IPS DF 4.7 (cell line): ENCODE results near the gene ZBTB17.
"Not testable (repeated sequence)": the region's sequence is repeated elsewhere in the genome, so short reads cannot be mapped to it uniquely, and the experiment has no call there.

ENCODE experiments used
- DNase-seq: peaks from one replicate; pipeline ENCODE4 v3.0.0-alpha.2; 2013; ENCODE audit warnings: low spot score; ENCODE audit errors: extremely low read depth

Gene ZBTB17

DNA sequence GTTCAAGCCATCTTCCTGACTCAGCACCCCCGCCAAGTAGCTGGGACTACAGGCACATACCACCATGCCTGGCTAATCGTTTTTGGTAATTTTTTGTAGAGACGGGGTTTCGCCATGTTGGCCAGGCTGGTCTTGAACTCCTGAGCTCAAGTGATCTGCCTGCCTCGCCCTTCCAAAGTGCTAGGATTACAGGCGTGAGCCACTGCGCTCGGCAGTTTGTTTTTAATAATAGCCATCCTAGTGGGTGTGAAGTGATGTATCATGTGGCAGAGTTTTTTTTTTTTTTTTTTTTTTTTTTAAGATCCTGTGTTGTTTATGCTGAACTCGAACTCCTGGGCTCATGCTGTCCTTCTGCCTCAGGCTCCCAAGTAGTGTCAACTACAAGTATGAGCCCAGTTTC lies 76.6 kb downstream of the ZBTB17 start:
- no peak for DNase-seq

DNA sequence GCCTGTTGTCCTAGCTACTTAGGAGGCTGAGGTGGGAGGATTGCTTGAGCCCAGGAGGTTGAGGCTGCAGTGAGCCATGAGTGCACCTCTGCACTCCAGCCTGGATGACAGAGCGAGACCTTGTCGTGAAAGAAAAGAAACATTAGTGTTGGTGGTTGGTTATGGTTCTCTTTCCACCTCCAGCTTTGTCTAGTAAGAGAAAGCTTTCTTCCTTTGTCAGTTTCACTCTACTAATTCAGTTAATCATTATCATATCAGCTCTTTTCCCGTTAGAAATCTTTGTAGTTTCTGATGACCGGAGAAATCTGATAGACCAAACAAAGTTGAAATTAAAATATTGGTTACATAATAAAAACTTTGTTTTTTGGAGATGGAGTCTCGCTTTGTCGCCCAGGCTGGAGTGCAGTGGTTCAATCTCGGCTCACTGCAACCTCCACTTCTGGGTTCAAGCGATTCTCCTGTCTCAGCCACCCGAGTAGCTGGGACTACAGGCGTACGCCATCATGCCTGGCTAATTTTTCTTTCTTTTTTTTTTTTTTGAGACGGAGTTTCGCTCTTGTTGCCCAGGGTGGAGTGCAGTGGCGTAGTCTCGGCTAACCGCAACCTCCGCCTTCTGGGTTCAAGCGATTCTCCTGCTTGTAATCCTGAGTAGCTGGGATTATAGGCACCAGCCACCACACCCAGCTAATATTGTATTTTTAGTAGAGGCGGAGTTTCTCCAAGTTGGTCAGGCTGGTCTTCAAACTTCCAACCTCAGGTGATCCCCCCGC lies 78.9 kb downstream of the ZBTB17 start:
- not testable (repeated sequence) for DNase-seq

DNA sequence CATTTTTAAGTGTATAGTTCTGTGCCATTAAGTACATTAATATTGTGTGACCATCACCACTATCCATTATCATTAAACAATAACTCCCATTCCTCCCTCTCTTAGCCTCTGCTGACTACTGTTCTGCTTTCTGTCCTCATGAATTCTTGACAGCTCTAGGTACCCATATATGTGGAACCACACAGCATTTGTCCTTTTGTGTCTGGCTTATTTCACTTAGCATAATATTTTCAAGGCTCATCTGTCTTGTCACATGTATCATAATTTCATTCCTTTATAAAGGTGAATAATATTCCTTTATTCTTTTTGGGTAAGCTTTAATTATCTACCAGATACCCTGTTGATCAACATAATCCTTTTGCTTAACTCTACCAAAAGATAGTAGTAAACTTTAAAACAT lies 80.7 kb downstream of the ZBTB17 start:
- no peak for DNase-seq

DNA sequence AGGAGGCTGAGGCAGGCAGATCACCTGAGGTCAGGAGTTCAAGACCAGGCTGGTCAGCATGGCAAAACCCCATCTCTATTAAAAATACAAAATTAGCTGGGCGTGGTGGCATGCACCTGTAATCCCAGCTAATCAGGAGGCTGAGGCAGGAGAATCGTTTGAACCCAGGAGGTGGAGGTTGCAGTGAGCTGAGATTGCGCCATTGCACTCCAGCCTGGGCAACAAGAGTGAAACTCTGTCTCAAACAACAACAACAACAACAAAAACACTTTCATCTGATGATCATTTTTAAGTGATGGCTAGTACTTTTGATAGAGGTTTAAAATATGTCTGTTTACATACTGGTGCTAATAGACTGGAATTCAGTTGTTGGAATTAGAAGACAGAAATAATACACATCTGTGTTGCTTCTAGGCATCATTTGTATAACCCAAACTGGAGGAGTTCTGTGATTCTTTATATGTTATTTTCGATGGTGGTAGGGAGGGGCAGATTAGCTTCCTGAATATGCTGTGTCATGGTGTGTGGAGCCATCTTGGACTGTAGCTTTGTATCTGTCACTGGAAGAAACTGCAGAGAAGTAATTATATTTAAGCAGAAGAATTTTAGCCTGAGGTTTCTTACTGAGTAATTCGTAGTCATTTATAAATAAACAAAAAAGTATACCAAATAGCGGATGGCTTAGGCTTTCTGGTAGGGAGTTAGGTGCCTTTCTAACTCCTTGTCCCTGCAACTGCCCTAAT lies 82.9 kb downstream of the ZBTB17 start:
- not testable (repeated sequence) for DNase-seq
